ENCODE results near the gene SHISAL2B. TPM values are rescaled to one million over a fixed set of nuclear protein-coding genes. Genes with fewer than 3 reads are reported as not detected.
A peak's percentile ranks its signal among the peaks of the same experiment; 100 is the strongest.
"Not testable (repeated sequence)": the region's sequence is repeated elsewhere in the genome, so short reads cannot be mapped to it uniquely, and the experiment has no call there.

SHISAL2B gene
- polyA plus RNA-seq (2013, experiment 1 of 2): 1.1 TPM
- 2.3 TPM for polyA plus RNA-seq (2013, experiment 2 of 2)

DNA sequence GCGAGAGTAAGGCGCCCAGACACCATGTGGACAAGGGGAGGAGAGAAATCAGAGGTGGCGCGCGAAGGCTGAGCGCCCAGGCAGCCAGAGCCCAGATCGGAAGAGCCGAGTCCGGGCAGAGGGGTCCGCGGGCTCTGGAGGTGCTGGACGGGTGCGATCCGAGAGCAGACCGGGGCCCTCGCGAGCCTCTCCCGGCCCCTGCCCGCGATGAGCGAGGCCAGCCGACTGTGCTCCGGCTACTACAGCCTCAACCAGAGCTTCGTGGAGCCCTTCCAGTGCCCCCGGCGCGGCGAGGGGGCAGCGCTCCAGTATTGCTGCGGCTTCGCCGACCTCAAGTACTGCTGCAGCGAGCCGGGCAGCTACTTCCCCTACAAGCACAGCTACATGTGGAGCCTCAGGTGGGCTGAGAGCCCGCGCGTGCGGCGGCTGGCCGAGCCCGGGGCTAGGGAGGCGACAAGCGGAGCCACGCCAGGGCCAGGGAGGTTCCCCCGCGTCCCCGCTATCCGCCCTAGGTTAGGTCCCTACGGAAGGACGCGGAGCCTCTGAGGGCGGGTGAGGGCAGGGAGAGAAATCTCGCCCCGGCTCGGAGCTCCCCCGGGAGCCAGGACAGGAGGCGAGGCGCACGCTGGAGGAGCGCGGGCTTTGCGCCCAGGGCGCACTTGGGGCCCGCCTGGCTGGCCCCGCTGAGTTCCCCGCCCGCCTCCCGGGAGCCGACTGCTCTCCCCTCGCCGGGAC is at the start of gene SHISAL2B:
Gene SHISAL2B, plus strand, starts transcription at position 87 of the 735 bp plus-strand sequence. Its CDS starts 121 bp downstream, at position 208.
- Histone ChIP-seq H3K4me1 (ENCODE audit: control insufficient read depth, insufficient read depth, low read length, poor library complexity, severe bottlenecking) (peaks cover 3% of the 10 kb centered on the region), H3K27ac (ENCODE audit: low read depth, low read length, severe bottlenecking) (no peak within 1 kb of the TSS), H3K9me3 (ENCODE audit: control insufficient read depth, low read length) (no peaks in the 10 kb centered on the region), H3K4me3 (ENCODE audit: extremely low read depth, insufficient read depth, low read length, poor library complexity, severe bottlenecking) (peak within 1 kb of the TSS; percentile 50), H3K36me3 (ENCODE audit: control insufficient read depth, insufficient read depth, low read length) (no peaks in the 10 kb centered on the region)
- WGBS, 2 experiments (ENCODE audit: insufficient coverage in 2 of 2): 0% methylated on average over 41 to 63 of the region's 71 CpGs

DNA sequence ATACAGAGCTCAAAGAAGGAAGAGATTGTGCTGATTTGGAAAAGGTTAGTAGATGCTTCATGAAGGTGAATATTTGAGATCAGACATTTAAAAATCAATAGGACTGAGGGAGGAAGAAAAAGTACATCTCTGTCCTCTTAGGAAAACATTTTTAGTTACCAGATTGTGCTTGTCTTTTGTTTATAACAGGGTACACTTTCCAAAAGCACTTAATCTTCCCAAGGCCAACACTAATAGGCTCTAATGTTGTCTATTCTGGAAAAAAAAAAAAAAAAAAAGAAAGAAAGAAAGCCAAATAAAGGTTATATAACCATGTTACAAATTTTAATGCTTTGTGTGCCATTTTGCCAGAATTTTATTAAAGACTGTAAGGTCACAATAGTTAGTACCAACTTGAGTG is 45.5 kb upstream of the SHISAL2B start:
- no peak overlapping the region for H3K27ac ChIP-seq (ENCODE audit: low read depth, low read length, severe bottlenecking)
- H3K4me3 ChIP-seq (ENCODE audit: extremely low read depth, insufficient read depth, low read length, poor library complexity, severe bottlenecking): no peak overlapping the region
- H3K36me3 ChIP-seq (ENCODE audit: control insufficient read depth, insufficient read depth, low read length): no peaks in the 10 kb centered on the region
- no peaks in the 10 kb centered on the region for H3K4me1 ChIP-seq (ENCODE audit: control insufficient read depth, insufficient read depth, low read length, poor library complexity, severe bottlenecking)
- H3K9me3 ChIP-seq (ENCODE audit: control insufficient read depth, low read length): no peaks in the 10 kb centered on the region

DNA sequence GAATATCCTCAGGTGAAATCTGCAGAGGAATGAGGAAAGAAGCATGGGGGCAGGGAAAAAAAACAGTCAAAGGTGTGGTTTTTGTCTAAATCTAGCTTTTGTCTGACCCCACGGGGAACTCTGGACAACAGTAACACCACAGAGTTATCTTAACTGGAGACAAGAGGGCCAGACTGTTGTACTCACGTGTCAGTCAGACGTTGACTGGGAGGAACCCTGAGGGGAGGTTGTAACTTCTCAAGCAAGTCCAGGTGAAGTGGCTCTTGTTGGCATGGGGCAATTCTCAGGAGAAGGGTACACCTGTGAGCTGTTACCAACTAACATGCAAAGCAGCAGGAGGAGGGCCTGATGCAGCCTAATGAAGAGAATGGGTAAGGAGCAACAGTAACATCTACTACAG is 44.1 kb upstream of the SHISAL2B start:
- no peaks in the 10 kb centered on the region for H3K36me3 ChIP-seq (ENCODE audit: control insufficient read depth, insufficient read depth, low read length)
- H3K4me1 ChIP-seq (ENCODE audit: control insufficient read depth, insufficient read depth, low read length, poor library complexity, severe bottlenecking): no peaks in the 10 kb centered on the region
- H3K27ac ChIP-seq (ENCODE audit: low read depth, low read length, severe bottlenecking): no peak overlapping the region
- H3K4me3 ChIP-seq (ENCODE audit: extremely low read depth, insufficient read depth, low read length, poor library complexity, severe bottlenecking): no peak overlapping the region
- WGBS, 2 experiments (ENCODE audit: insufficient coverage in 2 of 2): 81 to 90% methylated on average over 2 to 3 of the region's 3 CpGs
- H3K9me3 ChIP-seq (ENCODE audit: control insufficient read depth, low read length): no peaks in the 10 kb centered on the region

DNA sequence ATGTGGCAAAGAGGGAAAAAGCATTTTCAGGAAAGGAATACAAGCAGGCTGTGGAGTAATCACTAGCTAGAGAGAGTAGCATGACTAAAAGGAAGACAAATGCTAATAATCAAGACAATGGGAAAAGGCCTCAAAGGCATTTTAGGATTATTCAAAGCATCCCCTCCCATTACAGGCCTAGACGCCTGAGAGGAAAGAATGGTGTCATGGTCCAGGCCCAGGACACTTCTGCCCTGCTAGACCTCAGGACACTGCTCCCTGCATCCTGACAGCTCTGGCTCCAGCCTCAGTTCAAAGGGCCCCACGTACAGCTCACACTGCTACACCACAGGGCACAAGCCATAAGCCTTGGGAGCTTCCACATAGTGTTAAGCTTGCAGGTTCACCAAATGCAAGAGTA is 40.8 kb upstream of the SHISAL2B start:
- Histone ChIP-seq H3K36me3 (ENCODE audit: control insufficient read depth, insufficient read depth, low read length) (no peaks in the 10 kb centered on the region), H3K4me1 (ENCODE audit: control insufficient read depth, insufficient read depth, low read length, poor library complexity, severe bottlenecking) (no peaks in the 10 kb centered on the region), H3K27ac (ENCODE audit: low read depth, low read length, severe bottlenecking) (no peak overlapping the region), H3K4me3 (ENCODE audit: extremely low read depth, insufficient read depth, low read length, poor library complexity, severe bottlenecking) (no peak overlapping the region), H3K9me3 (ENCODE audit: control insufficient read depth, low read length) (no peaks in the 10 kb centered on the region)
- 90 to 100% methylated on average over 1 of the region's 2 CpGs for WGBS, 2 experiments (ENCODE audit: insufficient coverage in 2 of 2)

DNA sequence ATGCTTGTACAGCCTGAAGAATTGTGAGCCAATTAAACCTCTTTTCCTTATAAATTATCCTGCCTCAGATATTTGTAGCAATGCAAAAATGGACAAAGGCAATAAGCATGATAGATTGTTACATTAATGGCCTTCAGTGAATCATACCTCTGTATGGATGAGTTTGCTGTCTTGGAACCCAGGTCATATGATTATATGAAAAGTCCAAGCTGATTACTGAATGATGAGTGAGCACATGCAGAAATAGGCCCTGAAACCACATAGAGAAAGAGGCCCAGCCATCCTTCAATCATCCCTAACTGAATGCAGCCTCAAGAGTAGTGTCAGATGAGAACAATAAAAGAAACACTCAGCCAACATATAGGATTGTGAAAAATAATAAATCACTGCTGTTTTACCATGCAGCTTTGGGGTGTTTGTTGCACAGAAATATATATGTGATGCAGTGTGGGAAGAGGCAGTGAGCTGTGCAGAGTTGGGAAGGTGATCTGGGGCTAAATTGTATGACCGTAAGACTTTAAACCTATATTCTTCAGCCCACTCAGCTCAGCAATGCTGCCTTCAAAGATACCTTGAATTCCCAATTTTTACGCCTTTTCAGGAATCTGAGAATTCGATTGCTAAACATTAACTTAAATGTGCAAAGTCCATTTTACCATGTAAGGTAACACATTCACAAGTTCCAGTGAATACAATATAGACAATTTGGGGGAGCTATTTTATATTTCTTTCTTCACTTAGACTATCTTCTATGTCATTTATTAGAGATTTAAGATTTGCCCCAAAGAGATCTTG is 36.3 kb upstream of the SHISAL2B start:
- 92% methylated on average over 2 of the region's 3 CpGs; no CpG with 5 or more reads in 1 of the 2 experiments for WGBS, 2 experiments (ENCODE audit: insufficient coverage in 2 of 2)
- Histone ChIP-seq H3K4me1 (ENCODE audit: control insufficient read depth, insufficient read depth, low read length, poor library complexity, severe bottlenecking) (no peaks in the 10 kb centered on the region), H3K9me3 (ENCODE audit: control insufficient read depth, low read length) (no peaks in the 10 kb centered on the region), H3K36me3 (ENCODE audit: control insufficient read depth, insufficient read depth, low read length) (no peaks in the 10 kb centered on the region), H3K27ac (ENCODE audit: low read depth, low read length, severe bottlenecking) (no peak overlapping the region), H3K4me3 (ENCODE audit: extremely low read depth, insufficient read depth, low read length, poor library complexity, severe bottlenecking) (no peak overlapping the region)

DNA sequence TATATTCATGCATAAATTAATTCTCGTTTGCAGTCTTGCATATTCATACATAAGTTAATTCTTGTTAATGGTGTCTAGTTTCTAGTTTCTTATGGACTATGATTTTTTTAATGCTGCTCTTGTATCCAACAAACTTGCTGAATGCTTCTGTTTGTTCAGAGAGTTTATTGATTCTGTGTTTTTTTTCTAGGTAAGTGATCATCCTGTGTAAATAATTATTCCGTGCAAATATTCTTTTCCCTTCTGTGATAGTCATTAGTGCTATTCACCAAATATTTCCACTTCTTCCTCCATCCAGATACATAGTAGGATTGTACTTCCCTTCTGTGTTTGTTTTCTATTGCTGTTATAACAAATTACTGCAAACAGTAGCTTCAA is 35.8 kb upstream of the SHISAL2B start:
- H3K4me3 ChIP-seq (ENCODE audit: extremely low read depth, insufficient read depth, low read length, poor library complexity, severe bottlenecking): no peak overlapping the region
- no peaks in the 10 kb centered on the region for H3K4me1 ChIP-seq (ENCODE audit: control insufficient read depth, insufficient read depth, low read length, poor library complexity, severe bottlenecking)
- no peak overlapping the region for H3K27ac ChIP-seq (ENCODE audit: low read depth, low read length, severe bottlenecking)
- H3K9me3 ChIP-seq (ENCODE audit: control insufficient read depth, low read length): no peaks in the 10 kb centered on the region
- H3K36me3 ChIP-seq (ENCODE audit: control insufficient read depth, insufficient read depth, low read length): no peaks in the 10 kb centered on the region
- no CpG with 5 or more reads among the region's 2 CpGs for WGBS, 2 experiments (ENCODE audit: insufficient coverage in 2 of 2)

DNA sequence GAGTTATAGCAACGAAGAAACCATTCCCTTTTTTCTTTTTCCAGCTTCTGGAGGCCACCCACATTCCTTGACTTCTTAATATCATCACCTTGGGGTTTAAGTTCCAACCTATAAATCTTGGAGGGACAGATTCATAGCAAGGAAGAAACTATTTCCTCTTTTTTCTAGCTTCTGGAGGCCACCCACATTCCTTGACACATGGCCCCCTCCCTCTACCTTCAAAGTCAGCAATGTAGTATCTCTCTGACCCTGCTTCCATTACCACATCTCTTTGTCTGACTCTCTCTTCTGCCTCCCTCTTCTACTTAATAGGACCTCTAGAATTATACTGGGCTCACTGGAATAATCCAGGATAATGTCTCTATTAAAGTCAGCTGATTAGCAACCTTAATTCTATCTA is 34.7 kb upstream of the SHISAL2B start:
- Histone ChIP-seq H3K9me3 (ENCODE audit: control insufficient read depth, low read length) (no peaks in the 10 kb centered on the region), H3K4me3 (ENCODE audit: extremely low read depth, insufficient read depth, low read length, poor library complexity, severe bottlenecking) (no peak overlapping the region), H3K27ac (ENCODE audit: low read depth, low read length, severe bottlenecking) (no peak overlapping the region), H3K36me3 (ENCODE audit: control insufficient read depth, insufficient read depth, low read length) (no peaks in the 10 kb centered on the region), H3K4me1 (ENCODE audit: control insufficient read depth, insufficient read depth, low read length, poor library complexity, severe bottlenecking) (no peaks in the 10 kb centered on the region)
- WGBS, 2 experiments (ENCODE audit: insufficient coverage in 2 of 2): 88% methylated on average over 1 of the region's 1 CpG; no CpG with 5 or more reads in 1 of the 2 experiments

DNA sequence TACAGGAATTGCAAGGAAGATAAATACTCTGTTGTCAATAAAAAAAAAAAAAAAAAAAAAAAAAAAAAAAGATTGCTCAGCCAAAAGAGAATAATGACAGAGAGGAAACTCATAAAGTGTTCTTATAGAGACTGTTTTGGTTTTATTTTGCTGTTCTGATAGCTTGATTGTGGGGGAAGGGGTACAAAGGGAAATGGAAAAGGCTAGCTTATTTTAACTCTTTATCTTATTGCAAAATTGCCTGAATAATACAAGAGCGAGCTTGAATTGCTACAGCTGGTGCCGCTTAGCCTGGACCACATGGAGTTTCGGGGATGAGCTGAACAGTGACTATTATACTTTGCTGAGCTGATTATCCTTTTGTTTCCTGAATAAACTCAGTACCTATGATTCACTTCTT is 31.0 kb upstream of the SHISAL2B start:
- Histone ChIP-seq H3K9me3 (ENCODE audit: control insufficient read depth, low read length) (no peaks in the 10 kb centered on the region), H3K4me3 (ENCODE audit: extremely low read depth, insufficient read depth, low read length, poor library complexity, severe bottlenecking) (no peak overlapping the region), H3K4me1 (ENCODE audit: control insufficient read depth, insufficient read depth, low read length, poor library complexity, severe bottlenecking) (no peaks in the 10 kb centered on the region), H3K36me3 (ENCODE audit: control insufficient read depth, insufficient read depth, low read length) (no peaks in the 10 kb centered on the region), H3K27ac (ENCODE audit: low read depth, low read length, severe bottlenecking) (no peak overlapping the region)
- 87 to 94% methylated on average over 3 of the region's 3 CpGs for WGBS, 2 experiments (ENCODE audit: insufficient coverage in 2 of 2)

DNA sequence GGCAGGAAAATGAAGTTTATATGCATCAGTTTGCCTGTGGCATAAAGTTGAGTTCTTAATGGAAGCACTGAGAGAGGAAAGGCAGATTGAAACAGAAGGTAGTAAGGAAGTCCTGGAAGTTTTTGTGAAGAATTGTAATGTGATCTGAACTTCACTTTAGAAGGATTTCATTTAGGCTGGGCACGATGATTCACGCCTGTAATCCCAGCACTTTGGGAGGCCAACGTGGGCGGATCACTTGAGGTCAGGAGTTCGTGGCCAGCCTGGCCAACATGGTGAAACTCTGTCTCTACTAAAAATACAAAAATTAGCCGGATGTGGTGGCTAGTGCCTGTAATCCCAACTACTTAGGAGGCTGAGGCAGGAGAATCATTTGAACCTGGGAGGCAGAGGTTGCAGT is 27.1 kb upstream of the SHISAL2B start:
- H3K9me3 ChIP-seq (ENCODE audit: control insufficient read depth, low read length); H3K4me3 ChIP-seq (ENCODE audit: extremely low read depth, insufficient read depth, low read length, poor library complexity, severe bottlenecking); H3K27ac ChIP-seq (ENCODE audit: low read depth, low read length, severe bottlenecking); H3K36me3 ChIP-seq (ENCODE audit: control insufficient read depth, insufficient read depth, low read length): not testable (repeated sequence)
- H3K4me1 ChIP-seq (ENCODE audit: control insufficient read depth, insufficient read depth, low read length, poor library complexity, severe bottlenecking): peaks cover 12% of the 10 kb centered on the region
- 84 to 93% methylated on average over 5 of the region's 6 CpGs for WGBS, 2 experiments (ENCODE audit: insufficient coverage in 2 of 2)

DNA sequence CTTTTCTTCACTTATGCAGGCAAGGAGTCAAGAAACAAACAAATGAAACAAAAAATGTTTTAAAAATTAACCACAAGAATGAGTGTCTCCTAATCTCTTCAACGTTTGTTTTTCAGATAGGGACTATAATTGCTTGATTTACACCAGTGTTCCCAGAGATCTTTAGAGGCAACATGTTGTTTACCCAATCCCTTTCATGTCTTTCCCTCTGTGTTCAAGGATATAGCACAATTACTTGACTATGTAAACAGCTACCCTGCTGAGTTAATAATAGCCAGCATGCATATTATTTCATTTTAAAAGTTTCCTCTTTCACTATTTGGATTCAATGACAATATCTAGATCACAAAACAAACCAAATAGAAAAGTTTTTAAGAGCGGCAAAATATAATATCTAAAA is 25.1 kb upstream of the SHISAL2B start:
- Histone ChIP-seq H3K36me3 (ENCODE audit: control insufficient read depth, insufficient read depth, low read length) (no peaks in the 10 kb centered on the region), H3K4me1 (ENCODE audit: control insufficient read depth, insufficient read depth, low read length, poor library complexity, severe bottlenecking) (peaks cover 12% of the 10 kb centered on the region), H3K4me3 (ENCODE audit: extremely low read depth, insufficient read depth, low read length, poor library complexity, severe bottlenecking) (no peak overlapping the region), H3K27ac (ENCODE audit: low read depth, low read length, severe bottlenecking) (no peak overlapping the region), H3K9me3 (ENCODE audit: control insufficient read depth, low read length) (no peaks in the 10 kb centered on the region)
- WGBS, 2 experiments (ENCODE audit: insufficient coverage in 2 of 2): 40 to 56% methylated on average over 1 of the region's 2 CpGs

DNA sequence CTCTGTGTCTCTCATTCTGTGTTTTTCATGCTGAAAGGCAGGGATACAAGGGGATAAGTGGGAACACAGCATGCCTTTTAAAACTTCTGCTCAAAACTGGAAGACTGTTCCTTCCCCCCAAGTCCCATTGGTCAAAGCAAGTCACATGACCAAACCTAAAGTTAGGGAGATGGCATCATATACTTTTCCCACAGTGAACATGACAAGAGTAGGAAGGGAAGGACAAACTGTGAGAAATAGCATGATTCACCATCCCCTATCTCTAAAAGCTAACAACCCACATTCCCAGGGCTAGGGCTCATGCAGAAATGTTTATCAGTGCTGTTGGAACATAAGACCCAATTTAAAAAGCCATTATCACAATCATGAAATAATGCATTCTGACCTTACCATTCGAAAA is 24.2 kb upstream of the SHISAL2B start:
- Histone ChIP-seq H3K9me3 (ENCODE audit: control insufficient read depth, low read length) (no peaks in the 10 kb centered on the region), H3K4me3 (ENCODE audit: extremely low read depth, insufficient read depth, low read length, poor library complexity, severe bottlenecking) (no peak overlapping the region), H3K4me1 (ENCODE audit: control insufficient read depth, insufficient read depth, low read length, poor library complexity, severe bottlenecking) (peaks cover 12% of the 10 kb centered on the region), H3K36me3 (ENCODE audit: control insufficient read depth, insufficient read depth, low read length) (no peaks in the 10 kb centered on the region), H3K27ac (ENCODE audit: low read depth, low read length, severe bottlenecking) (peak overlapping the region; percentile 75)
- WGBS, 2 experiments (ENCODE audit: insufficient coverage in 2 of 2): 40% methylated on average over 1 of the region's 1 CpG; no CpG with 5 or more reads in 1 of the 2 experiments
